ENCODE measurements around the gene SLC30A5.
"Not testable (repeated sequence)": the region's sequence is repeated elsewhere in the genome, so short reads cannot be mapped to it uniquely, and the experiment has no call there.

Gene SLC30A5

GRCh38 chr5:69103521-69103920 lies 9.7 kb downstream of the SLC30A5 start:
- Histone ChIP-seq H3K27ac (ENCODE audit: low read length) (no peak overlapping the region), H3K36me3 (ENCODE audit: control insufficient read depth, insufficient read depth, low read length) (peaks cover 3% of the 10 kb centered on the region; the same call in 1 of the 2 replicates), H3K9me3 (ENCODE audit: control insufficient read depth, insufficient read depth, low read length) (no peaks in the 10 kb centered on the region), H3K4me3 (ENCODE audit: low read length) (no peak overlapping the region), H3K4me1 (ENCODE audit: control insufficient read depth, insufficient read depth, low read length) (no peaks in the 10 kb centered on the region), H3K27me3 (ENCODE audit: control insufficient read depth, insufficient read depth, low read length) (no peaks in the 10 kb centered on the region)
- DNase-seq (ENCODE audit: low read depth, low spot score), result no peak
- no CpG with 5 or more reads among the region's 3 CpGs for WGBS (ENCODE audit: insufficient coverage, insufficient read length)

- H3K27ac ChIP-seq (ENCODE audit: low read length), result no peak overlapping the region
- H3K36me3 ChIP-seq (ENCODE audit: control insufficient read depth, insufficient read depth, low read length), result peaks cover 6% of the 10 kb centered on the region; the same call in 1 of the 2 replicates
- no peak overlapping the region for H3K4me3 ChIP-seq (ENCODE audit: low read length)
- no peaks in the 10 kb centered on the region for H3K4me1 ChIP-seq (ENCODE audit: control insufficient read depth, insufficient read depth, low read length)
- no peak for DNase-seq (ENCODE audit: low read depth, low spot score)
- no peaks in the 10 kb centered on the region for H3K27me3 ChIP-seq (ENCODE audit: control insufficient read depth, insufficient read depth, low read length)
- WGBS (ENCODE audit: insufficient coverage, insufficient read length), result no CpG with 5 or more reads among the region's 4 CpGs
- no peaks in the 10 kb centered on the region for H3K9me3 ChIP-seq (ENCODE audit: control insufficient read depth, insufficient read depth, low read length)
Observed at GRCh38 chr5:69105996-69106906, 12.4 kb downstream of the SLC30A5 start.

- not testable (repeated sequence) for H3K4me3 ChIP-seq (ENCODE audit: low read length); H3K27ac ChIP-seq (ENCODE audit: low read length); H3K27me3 ChIP-seq (ENCODE audit: control insufficient read depth, insufficient read depth, low read length); H3K9me3 ChIP-seq (ENCODE audit: control insufficient read depth, insufficient read depth, low read length); H3K36me3 ChIP-seq (ENCODE audit: control insufficient read depth, insufficient read depth, low read length); DNase-seq (ENCODE audit: low read depth, low spot score); H3K4me1 ChIP-seq (ENCODE audit: control insufficient read depth, insufficient read depth, low read length)
- no CpG with 5 or more reads among the region's 7 CpGs for WGBS (ENCODE audit: insufficient coverage, insufficient read length)
Observed at GRCh38 chr5:69108367-69108766, 14.6 kb downstream of the SLC30A5 start.

GRCh38 chr5:69113851-69114250 lies 20.0 kb downstream of the SLC30A5 start:
- no peak for DNase-seq (ENCODE audit: low read depth, low spot score)
- no CpG with 5 or more reads among the region's 1 CpG for WGBS (ENCODE audit: insufficient coverage, insufficient read length)
- peaks cover 3% of the 10 kb centered on the region; the same call in 1 of the 2 replicates for H3K36me3 ChIP-seq (ENCODE audit: control insufficient read depth, insufficient read depth, low read length)

GRCh38 chr5:69115526-69115925 lies 21.7 kb downstream of the SLC30A5 start:
- Histone ChIP-seq H3K4me1 (ENCODE audit: control insufficient read depth, insufficient read depth, low read length) (no peaks in the 10 kb centered on the region), H3K4me3 (ENCODE audit: low read length) (no peak overlapping the region), H3K27ac (ENCODE audit: low read length) (no peak overlapping the region), H3K27me3 (ENCODE audit: control insufficient read depth, insufficient read depth, low read length) (no peaks in the 10 kb centered on the region), H3K36me3 (ENCODE audit: control insufficient read depth, insufficient read depth, low read length) (no peaks in the 10 kb centered on the region), H3K9me3 (ENCODE audit: control insufficient read depth, insufficient read depth, low read length) (no peaks in the 10 kb centered on the region)
- DNase-seq (ENCODE audit: low read depth, low spot score), result no peak
- no CpG with 5 or more reads among the region's 3 CpGs for WGBS (ENCODE audit: insufficient coverage, insufficient read length)

More at GRCh38 chr5:69113851-69114250, 20.0 kb downstream of the SLC30A5 start:
- H3K9me3 ChIP-seq (ENCODE audit: control insufficient read depth, insufficient read depth, low read length), result no peaks in the 10 kb centered on the region
- H3K27me3 ChIP-seq (ENCODE audit: control insufficient read depth, insufficient read depth, low read length), result no peaks in the 10 kb centered on the region
- no peak overlapping the region for H3K4me3 ChIP-seq (ENCODE audit: low read length)
- H3K27ac ChIP-seq (ENCODE audit: low read length), result no peak overlapping the region
- no peaks in the 10 kb centered on the region for H3K4me1 ChIP-seq (ENCODE audit: control insufficient read depth, insufficient read depth, low read length)

- DNase-seq (ENCODE audit: low read depth, low spot score), result no peak
- Histone ChIP-seq H3K9me3 (ENCODE audit: control insufficient read depth, insufficient read depth, low read length) (no peaks in the 10 kb centered on the region), H3K4me3 (ENCODE audit: low read length) (no peak overlapping the region), H3K27ac (ENCODE audit: low read length) (no peak overlapping the region), H3K27me3 (ENCODE audit: control insufficient read depth, insufficient read depth, low read length) (no peaks in the 10 kb centered on the region), H3K4me1 (ENCODE audit: control insufficient read depth, insufficient read depth, low read length) (no peaks in the 10 kb centered on the region; the same call in 1 of the 2 replicates), H3K36me3 (ENCODE audit: control insufficient read depth, insufficient read depth, low read length) (peaks cover 2% of the 10 kb centered on the region; the same call in 1 of the 2 replicates)
Observed at GRCh38 chr5:69129413-69129812, 35.6 kb downstream of the SLC30A5 start.

GRCh38 chr5:69130241-69130640 lies 36.4 kb downstream of the SLC30A5 start:
- Histone ChIP-seq H3K4me3 (ENCODE audit: low read length) (no peak overlapping the region), H3K4me1 (ENCODE audit: control insufficient read depth, insufficient read depth, low read length) (no peaks in the 10 kb centered on the region), H3K36me3 (ENCODE audit: control insufficient read depth, insufficient read depth, low read length) (no peaks in the 10 kb centered on the region), H3K9me3 (ENCODE audit: control insufficient read depth, insufficient read depth, low read length) (no peaks in the 10 kb centered on the region), H3K27ac (ENCODE audit: low read length) (no peak overlapping the region), H3K27me3 (ENCODE audit: control insufficient read depth, insufficient read depth, low read length) (no peaks in the 10 kb centered on the region)
- no CpG with 5 or more reads among the region's 2 CpGs for WGBS (ENCODE audit: insufficient coverage, insufficient read length)
- no peak for DNase-seq (ENCODE audit: low read depth, low spot score)

GRCh38 chr5:69131304-69131703 lies 37.5 kb downstream of the SLC30A5 start:
- Histone ChIP-seq H3K4me1 (ENCODE audit: control insufficient read depth, insufficient read depth, low read length) (peaks cover 3% of the 10 kb centered on the region; the same call in 1 of the 2 replicates), H3K4me3 (ENCODE audit: low read length) (no peak overlapping the region), H3K36me3 (ENCODE audit: control insufficient read depth, insufficient read depth, low read length) (no peaks in the 10 kb centered on the region), H3K27ac (ENCODE audit: low read length) (no peak overlapping the region), H3K9me3 (ENCODE audit: control insufficient read depth, insufficient read depth, low read length) (no peaks in the 10 kb centered on the region), H3K27me3 (ENCODE audit: control insufficient read depth, insufficient read depth, low read length) (no peaks in the 10 kb centered on the region)
- DNase-seq (ENCODE audit: low read depth, low spot score), result no peak

GRCh38 chr5:69134126-69134525 lies 40.3 kb downstream of the SLC30A5 start:
- no peak for DNase-seq (ENCODE audit: low read depth, low spot score)
- Histone ChIP-seq H3K27ac (ENCODE audit: low read length) (no peak overlapping the region), H3K36me3 (ENCODE audit: control insufficient read depth, insufficient read depth, low read length) (no peaks in the 10 kb centered on the region), H3K27me3 (ENCODE audit: control insufficient read depth, insufficient read depth, low read length) (no peaks in the 10 kb centered on the region), H3K4me1 (ENCODE audit: control insufficient read depth, insufficient read depth, low read length) (peaks cover 3% of the 10 kb centered on the region; the same call in 1 of the 2 replicates), H3K4me3 (ENCODE audit: low read length) (no peak overlapping the region), H3K9me3 (ENCODE audit: control insufficient read depth, insufficient read depth, low read length) (no peaks in the 10 kb centered on the region)
- no CpG with 5 or more reads among the region's 7 CpGs for WGBS (ENCODE audit: insufficient coverage, insufficient read length)

- Histone ChIP-seq H3K4me3 (ENCODE audit: low read length) (no peak overlapping the region), H3K4me1 (ENCODE audit: control insufficient read depth, insufficient read depth, low read length) (peaks cover 3% of the 10 kb centered on the region; the same call in 1 of the 2 replicates), H3K9me3 (ENCODE audit: control insufficient read depth, insufficient read depth, low read length) (no peaks in the 10 kb centered on the region), H3K27ac (ENCODE audit: low read length) (no peak overlapping the region), H3K27me3 (ENCODE audit: control insufficient read depth, insufficient read depth, low read length) (no peaks in the 10 kb centered on the region), H3K36me3 (ENCODE audit: control insufficient read depth, insufficient read depth, low read length) (no peaks in the 10 kb centered on the region)
- no peak for DNase-seq (ENCODE audit: low read depth, low spot score)
- no CpG with 5 or more reads among the region's 3 CpGs for WGBS (ENCODE audit: insufficient coverage, insufficient read length)
Observed at GRCh38 chr5:69136293-69136692, 42.5 kb downstream of the SLC30A5 start.

GRCh38 chr5:69137208-69137607 lies 43.4 kb downstream of the SLC30A5 start:
- not testable (repeated sequence) for DNase-seq (ENCODE audit: low read depth, low spot score); H3K36me3 ChIP-seq (ENCODE audit: control insufficient read depth, insufficient read depth, low read length); H3K4me1 ChIP-seq (ENCODE audit: control insufficient read depth, insufficient read depth, low read length); H3K9me3 ChIP-seq (ENCODE audit: control insufficient read depth, insufficient read depth, low read length); H3K4me3 ChIP-seq (ENCODE audit: low read length); H3K27ac ChIP-seq (ENCODE audit: low read length); H3K27me3 ChIP-seq (ENCODE audit: control insufficient read depth, insufficient read depth, low read length)
- no CpG with 5 or more reads among the region's 1 CpG for WGBS (ENCODE audit: insufficient coverage, insufficient read length)

Measured in iPS DF 6.9 (cell line).